NT2/D1 (cell line): Measurements from ENCODE around the gene TENT4B.

Experiments used
- DNase-seq: peaks from one replicate; pipeline ENCODE4 v3.0.0-alpha.2; 2011; ENCODE audit warnings: low read depth, low spot score
- H3K27me3 ChIP-seq: 2 replicates; pipeline ENCODE4 v1.6.0; 2011; ENCODE audit warnings: mild to moderate bottlenecking; ENCODE audit not compliant: insufficient read length, insufficient read depth
- H3K36me3 ChIP-seq: 2 replicates; pipeline ENCODE4 v1.6.1; 2011; ENCODE audit warnings: mild to moderate bottlenecking, low read length, mixed read lengths; ENCODE audit not compliant: insufficient read depth, insufficient read length
- H3K4me1 ChIP-seq: 2 replicates; pipeline ENCODE4 v1.5.1; 2011; ENCODE audit not compliant: insufficient read depth, insufficient read length
- H3K4me3 ChIP-seq: 2 replicates; pipeline ENCODE4 v1.5.1; 2011; ENCODE audit warnings: low read depth; ENCODE audit not compliant: insufficient read length
- H3K9ac ChIP-seq: 2 replicates; pipeline ENCODE4 v1.6.0; 2011; ENCODE audit warnings: low read depth; ENCODE audit not compliant: insufficient read length
- H3K9me3 ChIP-seq: 2 replicates; pipeline ENCODE4 v1.5.1; 2011; ENCODE audit warnings: mild to moderate bottlenecking, low read length; ENCODE audit not compliant: insufficient read depth
- SUZ12 ChIP-seq: IDR thresholded peaks from 2 replicates; pipeline ENCODE4 v1.6.1; 2011; ENCODE audit not compliant: insufficient read length, insufficient read depth; ENCODE audit errors: extremely low read depth
- YY1 ChIP-seq: IDR thresholded peaks from 2 replicates; pipeline ENCODE4 v1.6.1; 2011; ENCODE audit not compliant: insufficient read length, insufficient read depth
- ZNF274 ChIP-seq: IDR thresholded peaks from 2 replicates; pipeline ENCODE4 v1.6.1; 2011; ENCODE audit warnings: mild to moderate bottlenecking, low read depth, low read length

Gene TENT4B

GRCh38 chr16:50227120-50227519 is 74.0 kb downstream of the TENT4B start:
- TF ChIP-seq SUZ12, result no peak
- TF ChIP-seq YY1, result no peak
- TF ChIP-seq ZNF274, result no peak
- no peaks in the 10 kb centered on the region for H3K9me3 ChIP-seq
- peaks cover 52% of the 10 kb centered on the region for H3K36me3 ChIP-seq

GRCh38 chr16:50227665-50228064 is 74.6 kb downstream of the TENT4B start:
- H3K27me3 ChIP-seq, result no peaks in the 10 kb centered on the region
- H3K9me3 ChIP-seq, result no peaks in the 10 kb centered on the region
- DNase-seq, result no peak
- no peaks in the 10 kb centered on the region for H3K4me1 ChIP-seq
- no peak overlapping the region for H3K9ac ChIP-seq
- TF ChIP-seq ZNF274 (no peak), SUZ12 (no peak), YY1 (no peak)
- H3K36me3 ChIP-seq, result peaks cover 53% of the 10 kb centered on the region
- H3K4me3 ChIP-seq, result no peak overlapping the region

More at GRCh38 chr16:50227120-50227519, 74.0 kb downstream of the TENT4B start:
- Histone ChIP-seq H3K4me1 (no peaks in the 10 kb centered on the region), H3K4me3 (no peak overlapping the region), H3K27me3 (no peaks in the 10 kb centered on the region), H3K9ac (no peak overlapping the region)
- DNase-seq, result no peak

GRCh38 chr16:50228364-50228868 is 75.3 kb downstream of the TENT4B start:
- H3K4me1 ChIP-seq, result no peaks in the 10 kb centered on the region
- H3K9ac ChIP-seq, result no peak overlapping the region
- TF ChIP-seq YY1, result no peak
- no peak for TF ChIP-seq ZNF274
- no peak for TF ChIP-seq SUZ12
- H3K27me3 ChIP-seq, result no peaks in the 10 kb centered on the region
- H3K36me3 ChIP-seq, result peaks cover 46% of the 10 kb centered on the region
- H3K4me3 ChIP-seq, result no peak overlapping the region
- DNase-seq, result no peak
- H3K9me3 ChIP-seq, result no peaks in the 10 kb centered on the region

GRCh38 chr16:50229149-50229726 is 76.1 kb downstream of the TENT4B start:
- Histone ChIP-seq H3K4me1 (no peaks in the 10 kb centered on the region), H3K9me3 (no peaks in the 10 kb centered on the region), H3K36me3 (peaks cover 42% of the 10 kb centered on the region), H3K27me3 (no peaks in the 10 kb centered on the region), H3K9ac (no peak overlapping the region), H3K4me3 (no peak overlapping the region)
- no peak for DNase-seq
- TF ChIP-seq YY1 (no peak), ZNF274 (no peak)

GRCh38 chr16:50234771-50235556 is 81.9 kb downstream of the TENT4B start:
- Histone ChIP-seq H3K27me3 (no peaks in the 10 kb centered on the region), H3K9ac (no peak overlapping the region), H3K4me3 (no peak overlapping the region), H3K36me3 (peaks cover 4% of the 10 kb centered on the region), H3K9me3 (peaks cover 9% of the 10 kb centered on the region; the same call in 1 of the 2 replicates), H3K4me1 (no peaks in the 10 kb centered on the region)
- no peak for DNase-seq
- TF ChIP-seq ZNF274 (no peak), SUZ12 (no peak), YY1 (no peak)

- Histone ChIP-seq H3K4me3 (no peak overlapping the region), H3K27me3 (no peaks in the 10 kb centered on the region), H3K36me3 (peaks cover 4% of the 10 kb centered on the region), H3K9ac (no peak overlapping the region), H3K9me3 (peaks cover 9% of the 10 kb centered on the region; the same call in 1 of the 2 replicates), H3K4me1 (no peaks in the 10 kb centered on the region)
- DNase-seq, result no peak
- no peak for TF ChIP-seq ZNF274
- TF ChIP-seq SUZ12, result no peak
- TF ChIP-seq YY1, result no peak
Measured at GRCh38 chr16:50235581-50235980, 82.5 kb downstream of the TENT4B start.

GRCh38 chr16:50238314-50238713 is 85.2 kb downstream of the TENT4B start:
- TF ChIP-seq YY1 (no peak), ZNF274 (no peak), SUZ12 (no peak)
- DNase-seq, result no peak
- H3K27me3 ChIP-seq, result no peaks in the 10 kb centered on the region
- H3K9me3 ChIP-seq, result peaks cover 9% of the 10 kb centered on the region; the same call in 1 of the 2 replicates
- no peaks in the 10 kb centered on the region for H3K36me3 ChIP-seq
- H3K4me3 ChIP-seq, result no peak overlapping the region
- no peak overlapping the region for H3K9ac ChIP-seq
- H3K4me1 ChIP-seq, result peaks cover 2% of the 10 kb centered on the region
